T-helper 1 cell treated with Interleukin-12 subunit alpha and Interleukin-12 subunit beta and Interleukin-4 antibody, amounts not matched to agents 30 ng/mL and 1 ng/mL, for 36 hours (primary cell): Measurements from ENCODE around the gene RARS1. TPM values are rescaled to one million over a fixed set of nuclear protein-coding genes. Genes with fewer than 3 reads are reported as not detected.

ENCODE experiments used
- intact Hi-C: fragments of 100-400 bp; cut with micrococcal nuclease; formaldehyde crosslinking; loops from one replicate; pipeline ENCODE4 v1.15.1; 2024
- total RNA-seq: library from RNA; stranded (reverse); gene quantifications from 2 replicates; pipeline ENCODE4 v1.2.3, GENCODE V29; 2022

Gene RARS1
- total RNA-seq: 85.6 and 88.8 TPM in 2 replicates

GRCh38 chr5:168486136-168486879 is at the start of gene RARS1:
Gene RARS1 (plus strand): TSS chr5:168486471. CDS start chr5:168486499, 28 bp downstream.
- intact Hi-C loops: loop anchor here (1.0 to 10.0 kb wide), 7 partner anchors 42 to 1848 kb away; partner anchors contain the start of genes FBLL1, PANK3 and SPDL1

- intact Hi-C loops: no loop called here
Observed at GRCh38 chr5:168438349-168438748, 47.9 kb upstream of the RARS1 start.

- intact Hi-C loops: no loop called here
Observed at GRCh38 chr5:168443533-168443932, 42.7 kb upstream of the RARS1 start.

- intact Hi-C loops: no loop called here
Observed at GRCh38 chr5:168443950-168444700, 42.1 kb upstream of the RARS1 start.

GRCh38 chr5:168446983-168447619 is 39.2 kb upstream of the RARS1 start:
- intact Hi-C loops: no loop called here

- intact Hi-C loops: no loop called here
Observed at GRCh38 chr5:168447808-168448207, 38.5 kb upstream of the RARS1 start.

GRCh38 chr5:168449166-168449565 is 37.1 kb upstream of the RARS1 start:
- intact Hi-C loops: no loop called here

- intact Hi-C loops: no loop called here
Observed at GRCh38 chr5:168451565-168451964, 34.7 kb upstream of the RARS1 start.

GRCh38 chr5:168455201-168455600 is 31.1 kb upstream of the RARS1 start:
- intact Hi-C loops: no loop called here

GRCh38 chr5:168457542-168457941 is 28.7 kb upstream of the RARS1 start:
- intact Hi-C loops: no loop called here

GRCh38 chr5:168460606-168461005 is 25.7 kb upstream of the RARS1 start:
- intact Hi-C loops: no loop called here

GRCh38 chr5:168463081-168463480 is 23.2 kb upstream of the RARS1 start:
- intact Hi-C loops: no loop called here

- intact Hi-C loops: no loop called here
Observed at GRCh38 chr5:168464214-168464613, 22.1 kb upstream of the RARS1 start.

- intact Hi-C loops: no loop called here
Observed at GRCh38 chr5:168464641-168465040, 21.6 kb upstream of the RARS1 start.

- intact Hi-C loops: no loop called here
Observed at GRCh38 chr5:168467755-168468330, 18.4 kb upstream of the RARS1 start.

GRCh38 chr5:168468836-168469235 is 17.4 kb upstream of the RARS1 start:
- intact Hi-C loops: no loop called here

GRCh38 chr5:168469816-168470215 is 16.5 kb upstream of the RARS1 start:
- intact Hi-C loops: no loop called here

GRCh38 chr5:168471785-168472184 is 14.5 kb upstream of the RARS1 start:
- intact Hi-C loops: no loop called here

- intact Hi-C loops: no loop called here
Observed at GRCh38 chr5:168472329-168472728, 13.9 kb upstream of the RARS1 start.

- intact Hi-C loops: no loop called here
Observed at GRCh38 chr5:168474319-168474718, 12.0 kb upstream of the RARS1 start.

GRCh38 chr5:168477060-168477459 is 9.2 kb upstream of the RARS1 start:
- intact Hi-C loops: no loop called here

GRCh38 chr5:168479166-168479565 is 7.1 kb upstream of the RARS1 start:
- intact Hi-C loops: no loop called here
